SJSA1 (cell line): ENCODE results near the gene PEX14. TPM values are rescaled to one million over a fixed set of nuclear protein-coding genes. Genes with fewer than 3 reads are reported as not detected.

Experiments
- DNase-seq, 2 experiments: peaks; one replicate each; pipeline ENCODE4 v3.0.0-alpha.2; 2015 to 2020; ENCODE audit warnings: low spot score in 2 of 2, low read depth in 1 of 2
- H3K27ac ChIP-seq: fragments of 250-450 bp; sonication (Bioruptor Pico); 2 replicates; pipeline ENCODE4 v1.5.1; 2020; ENCODE audit warnings: mild to moderate bottlenecking, moderate library complexity
- H3K27me3 ChIP-seq: fragments of 250-450 bp; sonication (Bioruptor Pico); replicated peaks from 2 replicates; pipeline ENCODE4 v1.5.1; 2020; ENCODE audit warnings: mild to moderate bottlenecking, moderate library complexity
- H3K36me3 ChIP-seq: fragments of 250-450 bp; sonication (Bioruptor Pico); 2 replicates; pipeline ENCODE4 v1.5.1; 2020; ENCODE audit warnings: mild to moderate bottlenecking
- H3K4me1 ChIP-seq: fragments of 250-450 bp; sonication (Bioruptor Pico); replicated peaks from 2 replicates; pipeline ENCODE4 v1.6.1; 2021; ENCODE audit warnings: mild to moderate bottlenecking
- H3K4me3 ChIP-seq: fragments of 250-450 bp; sonication (Bioruptor Pico); 2 replicates; pipeline ENCODE4 v1.5.1; 2020; ENCODE audit warnings: mild to moderate bottlenecking
- H3K9me3 ChIP-seq: fragments of 250-450 bp; sonication (Bioruptor Pico); replicated peaks from 2 replicates; pipeline ENCODE4 v1.5.1; 2020; ENCODE audit warnings: mild to moderate bottlenecking
- total RNA-seq: library from RNA; depleted of rRNA; stranded (reverse); fragments of >200 nt; shearing (Covaris generic); gene quantifications from 2 replicates; pipeline ENCODE4 v1.2.3, GENCODE V29; 2014

The PEX14 gene
- total RNA-seq, 1 experiment from 2014 or later: 13.8 TPM

- Histone ChIP-seq H3K27ac (no peak overlapping the region), H3K36me3 (no peaks in the 10 kb centered on the region), H3K9me3 (no peaks in the 10 kb centered on the region), H3K27me3 (no peaks in the 10 kb centered on the region), H3K4me3 (no peak overlapping the region), H3K4me1 (no peaks in the 10 kb centered on the region)
- no peak for DNase-seq
These were observed 47.6 kb downstream of the PEX14 start for GRCh38 chr1:10522322-10522860.

GRCh38 chr1:10525208-10525607 lies 50.5 kb downstream of the PEX14 start:
- DNase-seq: no peak

GRCh38 chr1:10528066-10529014 lies 53.6 kb downstream of the PEX14 start:
- peak overlapping the region; percentile 7 for H3K4me3 ChIP-seq
- peaks cover 40% of the 10 kb centered on the region for H3K4me1 ChIP-seq
- peak overlapping the region; percentile 76 for H3K27ac ChIP-seq
- peak; percentile 79 to 86 for DNase-seq
- H3K36me3 ChIP-seq: no peaks in the 10 kb centered on the region
- H3K27me3 ChIP-seq: no peaks in the 10 kb centered on the region
- H3K9me3 ChIP-seq: no peaks in the 10 kb centered on the region

More at GRCh38 chr1:10525208-10525607, 50.5 kb downstream of the PEX14 start:
- Histone ChIP-seq H3K9me3 (no peaks in the 10 kb centered on the region), H3K36me3 (no peaks in the 10 kb centered on the region), H3K4me3 (no peak overlapping the region), H3K27ac (no peak overlapping the region), H3K4me1 (peaks cover 28% of the 10 kb centered on the region), H3K27me3 (no peaks in the 10 kb centered on the region)

- Histone ChIP-seq H3K27me3 (no peaks in the 10 kb centered on the region), H3K4me3 (no peak overlapping the region), H3K4me1 (peaks cover 40% of the 10 kb centered on the region), H3K27ac (peak overlapping the region; percentile 76), H3K9me3 (no peaks in the 10 kb centered on the region), H3K36me3 (no peaks in the 10 kb centered on the region)
- no peak for DNase-seq
These were observed 54.3 kb downstream of the PEX14 start for GRCh38 chr1:10529091-10529490.

GRCh38 chr1:10529765-10530164 lies 55.0 kb downstream of the PEX14 start:
- Histone ChIP-seq H3K4me3 (no peak overlapping the region), H3K4me1 (peaks cover 40% of the 10 kb centered on the region), H3K27me3 (no peaks in the 10 kb centered on the region), H3K36me3 (no peaks in the 10 kb centered on the region), H3K9me3 (no peaks in the 10 kb centered on the region), H3K27ac (no peak overlapping the region)
- DNase-seq: no peak

GRCh38 chr1:10530281-10530740 lies 55.6 kb downstream of the PEX14 start:
- peak; percentile 76 to 83 for DNase-seq
- Histone ChIP-seq H3K4me1 (peaks cover 40% of the 10 kb centered on the region), H3K27me3 (no peaks in the 10 kb centered on the region), H3K4me3 (peak overlapping the region; percentile 23), H3K27ac (peak overlapping the region; percentile 65), H3K9me3 (no peaks in the 10 kb centered on the region), H3K36me3 (no peaks in the 10 kb centered on the region)

- Histone ChIP-seq H3K36me3 (no peaks in the 10 kb centered on the region), H3K4me3 (peak overlapping the region; percentile 23), H3K27me3 (no peaks in the 10 kb centered on the region), H3K4me1 (peaks cover 40% of the 10 kb centered on the region), H3K27ac (peak overlapping the region; percentile 65), H3K9me3 (no peaks in the 10 kb centered on the region)
- DNase-seq: peak; percentile 73 to 84
These were observed 56.2 kb downstream of the PEX14 start for GRCh38 chr1:10530756-10531495.

GRCh38 chr1:10532362-10532761 lies 57.6 kb downstream of the PEX14 start:
- no peak overlapping the region for H3K4me3 ChIP-seq
- 0 out of 2 replicates have a peak, but pooled peaks cover 4% of the 10 kb centered on the region for H3K36me3 ChIP-seq
- no peak overlapping the region for H3K27ac ChIP-seq
- no peak for DNase-seq
- no peaks in the 10 kb centered on the region for H3K9me3 ChIP-seq
- H3K4me1 ChIP-seq: peaks cover 40% of the 10 kb centered on the region
- H3K27me3 ChIP-seq: no peaks in the 10 kb centered on the region

- Histone ChIP-seq H3K9me3 (no peaks in the 10 kb centered on the region), H3K27ac (no peak overlapping the region), H3K36me3 (0 out of 2 replicates have a peak, but pooled peaks cover 4% of the 10 kb centered on the region), H3K27me3 (no peaks in the 10 kb centered on the region), H3K4me3 (no peak overlapping the region), H3K4me1 (peaks cover 25% of the 10 kb centered on the region)
- no peak for DNase-seq
These were observed 59.8 kb downstream of the PEX14 start for GRCh38 chr1:10534519-10534918.

GRCh38 chr1:10536133-10536770 lies 61.5 kb downstream of the PEX14 start:
- DNase-seq: no peak
- Histone ChIP-seq H3K4me1 (peaks cover 21% of the 10 kb centered on the region), H3K9me3 (no peaks in the 10 kb centered on the region), H3K4me3 (no peak overlapping the region), H3K27ac (no peak overlapping the region), H3K36me3 (peaks cover 5% of the 10 kb centered on the region), H3K27me3 (no peaks in the 10 kb centered on the region)

GRCh38 chr1:10537082-10537766 lies 62.5 kb downstream of the PEX14 start:
- H3K27ac ChIP-seq: no peak overlapping the region
- H3K9me3 ChIP-seq: no peaks in the 10 kb centered on the region
- peaks cover 19% of the 10 kb centered on the region for H3K4me1 ChIP-seq
- no peaks in the 10 kb centered on the region for H3K27me3 ChIP-seq
- H3K4me3 ChIP-seq: no peak overlapping the region
- no peak for DNase-seq
- peaks cover 15% of the 10 kb centered on the region for H3K36me3 ChIP-seq

- peaks cover 19% of the 10 kb centered on the region for H3K4me1 ChIP-seq
- DNase-seq: no peak
- H3K27ac ChIP-seq: no peak overlapping the region
- no peaks in the 10 kb centered on the region for H3K27me3 ChIP-seq
- no peak overlapping the region for H3K4me3 ChIP-seq
- peaks cover 16% of the 10 kb centered on the region for H3K36me3 ChIP-seq
- H3K9me3 ChIP-seq: no peaks in the 10 kb centered on the region
These were observed 64.1 kb downstream of the PEX14 start for GRCh38 chr1:10538646-10539355.
